GM21825 (cell line): Measurements from ENCODE around the gene SORCS2.

Experiments
- ATAC-seq: cut with Tn5 transposase; IDR thresholded peaks from one replicate; pipeline ENCODE4 v1.9.1; 2021; ENCODE audit warnings: mild to moderate bottlenecking, moderate library complexity; ENCODE audit not compliant: unreplicated experiment

The SORCS2 gene

GRCh38 chr4:7762376-7763030 lies 570.2 kb downstream of the SORCS2 start:
- ATAC-seq = no peak

DNA sequence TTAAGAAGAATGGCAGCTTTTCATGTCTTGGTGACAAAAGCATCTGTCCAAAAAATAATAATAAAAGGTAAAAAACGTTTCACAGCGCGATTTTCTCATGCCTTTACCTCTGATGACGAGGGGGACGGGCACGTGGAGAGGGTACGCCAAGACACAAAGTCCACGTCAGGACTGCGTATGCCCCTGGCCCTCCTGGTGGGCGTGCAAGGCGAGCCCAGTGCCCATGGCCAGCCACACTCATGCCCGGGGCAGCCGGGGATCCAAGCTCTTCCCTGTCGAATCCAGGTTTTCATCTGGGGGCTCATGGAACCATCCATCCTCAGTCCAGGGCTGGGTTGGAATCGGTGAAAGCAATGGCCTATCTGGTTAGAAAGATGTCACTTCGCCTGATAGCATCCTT lies 570.8 kb downstream of the SORCS2 start:
- ATAC-seq = no peak

DNA sequence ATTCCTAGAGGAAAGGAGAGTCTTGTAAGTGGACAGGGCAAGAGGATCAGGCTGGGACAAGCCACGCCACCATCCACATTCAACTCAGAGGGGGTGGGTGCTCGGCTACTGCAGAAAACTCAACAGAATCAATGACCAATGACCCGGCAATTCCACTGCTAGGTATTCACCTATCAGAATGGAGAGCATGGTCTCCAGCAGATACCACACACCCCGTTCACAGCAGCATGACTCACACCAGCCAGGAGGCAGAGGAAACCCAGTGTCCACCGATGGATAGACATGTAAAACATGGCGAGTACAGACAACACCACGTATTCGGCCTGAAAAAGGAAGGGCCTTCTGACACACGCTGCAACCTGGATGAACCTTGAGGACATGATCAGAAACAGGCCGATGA lies 571.5 kb downstream of the SORCS2 start:
- no peak for ATAC-seq

GRCh38 chr4:7764466-7764865 lies 572.1 kb downstream of the SORCS2 start:
- ATAC-seq = no peak

GRCh38 chr4:7765666-7766065 lies 573.3 kb downstream of the SORCS2 start:
- no peak for ATAC-seq

- no peak for ATAC-seq
Observed at GRCh38 chr4:7766086-7766485, 573.7 kb downstream of the SORCS2 start.

- no peak for ATAC-seq
Observed at GRCh38 chr4:7766661-7767345, 574.5 kb downstream of the SORCS2 start.

GRCh38 chr4:7767526-7767925 lies 575.2 kb downstream of the SORCS2 start:
- ATAC-seq = no peak

- no peak for ATAC-seq
Observed at GRCh38 chr4:7767966-7768365, 575.6 kb downstream of the SORCS2 start.

DNA sequence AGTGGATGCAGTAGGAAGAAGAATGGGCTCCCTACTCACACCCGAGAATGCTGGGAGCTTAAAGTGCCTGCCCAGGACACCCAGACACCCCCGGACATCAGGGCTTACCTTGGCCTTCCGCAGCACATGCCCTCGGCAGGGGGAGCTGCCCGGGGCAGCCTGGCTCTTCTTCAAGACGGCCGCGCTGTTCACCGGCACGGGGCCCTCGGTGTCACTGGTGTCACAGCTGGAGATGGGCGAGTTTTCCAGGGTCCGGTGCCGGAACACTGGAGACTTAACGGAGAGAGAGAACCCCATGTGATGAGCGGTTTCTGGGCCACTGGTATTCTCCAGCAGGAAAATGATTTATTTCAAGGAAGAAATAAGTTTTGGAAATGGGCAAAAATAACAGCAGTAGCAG lies 576.4 kb downstream of the SORCS2 start:
- ATAC-seq = no peak

DNA sequence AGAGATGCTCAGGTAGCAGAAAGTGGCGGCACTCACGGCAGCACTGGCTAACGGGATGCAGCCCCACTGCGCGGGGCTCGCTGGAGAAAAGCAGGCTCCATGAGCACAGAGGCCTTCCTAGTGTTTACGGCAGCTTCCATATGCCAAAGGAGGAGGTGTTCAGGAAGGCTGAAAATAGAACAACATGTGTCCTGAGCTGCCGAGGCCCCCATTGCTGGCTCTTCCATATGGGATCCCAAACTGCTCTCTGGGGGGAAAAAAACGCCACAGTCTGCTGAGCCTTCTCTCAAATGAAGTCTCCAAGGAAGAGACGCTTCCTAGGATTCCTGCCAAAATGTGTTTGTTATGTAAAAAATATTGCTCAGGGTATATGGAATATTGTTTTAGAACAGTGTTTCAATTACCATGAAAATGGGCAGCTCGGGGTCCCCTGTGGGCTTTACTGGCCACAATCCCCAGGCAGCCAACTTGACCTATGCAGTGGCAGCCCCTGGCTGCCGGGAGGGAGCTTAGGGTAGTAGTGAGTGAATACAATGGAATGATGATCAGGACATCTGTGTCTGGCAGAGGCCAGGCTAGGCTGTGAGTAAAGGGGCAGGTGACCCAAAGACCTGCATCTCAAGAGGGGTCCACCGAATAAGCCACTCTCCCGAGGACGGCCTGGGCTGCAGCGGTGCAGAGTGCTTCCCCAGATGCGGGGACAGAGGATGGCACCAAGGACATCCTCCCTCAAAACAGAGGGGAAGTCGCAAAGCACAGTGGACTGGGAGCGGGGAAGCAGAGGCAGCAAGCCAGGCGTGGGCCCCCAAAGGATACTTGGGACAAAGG lies 577.3 kb downstream of the SORCS2 start:
- ATAC-seq = no peak

GRCh38 chr4:7770224-7771050 lies 578.1 kb downstream of the SORCS2 start:
- ATAC-seq = no peak

- ATAC-seq = no peak
Observed at GRCh38 chr4:7771056-7771455, 578.7 kb downstream of the SORCS2 start.

- peak; percentile 84 for ATAC-seq
Observed at GRCh38 chr4:7771541-7772507, 579.5 kb downstream of the SORCS2 start.

DNA sequence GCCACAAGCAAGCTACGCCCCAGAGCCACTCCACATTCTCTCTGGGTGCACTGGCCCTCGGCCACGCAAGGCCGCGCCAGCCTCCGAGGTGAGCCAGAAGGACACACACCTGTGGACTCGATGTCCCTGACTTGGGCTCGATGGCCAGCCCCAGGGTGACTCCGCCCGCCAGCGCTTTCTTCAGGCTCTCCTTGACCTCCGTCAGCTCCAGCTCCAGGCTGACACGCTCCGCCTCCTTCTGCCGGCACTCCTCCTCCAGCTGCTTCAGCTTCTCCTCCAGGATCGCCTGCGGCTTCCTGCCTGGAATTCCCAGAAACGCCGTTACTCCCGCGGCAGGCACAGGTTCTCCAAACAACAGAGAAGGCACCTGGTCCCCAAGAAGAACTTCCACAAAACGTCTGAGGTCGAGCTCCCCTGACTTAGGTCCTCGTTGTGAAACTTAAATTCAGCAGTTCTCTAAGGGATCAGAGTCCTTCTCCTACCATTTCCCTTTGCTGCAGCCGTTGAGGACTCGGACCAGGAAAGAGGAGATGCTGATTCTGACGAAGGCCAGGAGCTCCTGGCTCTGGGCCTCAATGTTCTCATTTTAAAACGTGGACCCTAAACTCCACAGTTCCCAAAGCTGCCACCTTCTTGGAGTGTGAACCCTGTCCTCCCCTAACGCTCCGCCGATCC lies 580.5 kb downstream of the SORCS2 start:
- ATAC-seq = no peak

- ATAC-seq = no peak
Observed at GRCh38 chr4:7773401-7774180, 581.3 kb downstream of the SORCS2 start.

DNA sequence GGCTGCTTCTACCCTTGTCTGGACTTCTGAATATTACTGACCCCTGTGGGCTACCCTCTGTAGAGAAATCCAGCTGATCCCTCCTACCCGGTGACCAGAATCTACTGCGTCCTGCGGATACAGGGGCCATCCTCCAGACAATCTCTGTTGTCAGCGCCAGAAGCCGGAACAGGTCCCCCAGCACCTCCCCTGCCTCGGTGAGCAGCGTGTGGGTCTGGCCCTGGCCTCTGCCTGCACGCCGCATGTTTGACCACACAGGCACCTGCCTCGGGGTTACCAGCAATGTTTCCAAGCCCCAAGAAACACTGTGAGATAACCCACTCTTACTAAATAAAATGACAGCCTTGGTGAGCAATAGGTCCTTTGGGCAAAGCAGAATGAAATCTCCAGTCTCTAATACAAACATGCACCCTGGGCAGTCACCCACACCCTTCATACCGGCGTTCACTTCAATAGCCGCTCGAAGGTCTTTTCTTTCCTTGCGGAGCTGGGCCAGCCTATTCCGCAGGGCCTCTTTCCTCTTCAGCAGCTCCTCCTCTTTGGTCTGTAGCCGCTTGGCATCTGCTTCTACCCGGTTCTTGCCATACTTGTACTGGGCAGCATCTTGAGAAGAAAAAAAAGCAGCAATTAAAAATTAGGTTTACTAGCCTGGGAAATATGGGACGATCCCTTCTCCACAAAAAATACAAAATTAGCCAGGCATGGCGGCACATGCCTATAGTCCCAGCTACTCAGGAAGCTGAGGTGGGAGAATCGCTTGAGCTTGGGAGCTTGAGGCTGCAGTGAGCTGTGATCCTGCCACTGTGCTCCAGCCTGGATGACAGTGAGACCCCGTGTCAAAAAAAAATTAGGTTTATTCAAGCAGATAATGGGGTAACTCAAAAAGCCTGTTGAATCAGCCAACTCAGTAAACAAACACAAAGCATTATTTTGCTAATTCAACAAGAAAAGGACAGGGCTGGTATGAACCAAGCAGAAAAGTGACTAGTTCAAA lies 582.3 kb downstream of the SORCS2 start:
- ATAC-seq = no peak
